ENCODE results near the gene POLA1. TPM values are rescaled to one million over a fixed set of nuclear protein-coding genes. Genes with fewer than 3 reads are reported as not detected.

The POLA1 gene
- total and polyA plus RNA-seq, 12 donors: 2.2 to 11.0 (median 5.9) TPM

- peak in 5 of 7 donors; percentile 20 to 62 (median 35) for DNase-seq
- no peak overlapping the region for H3K4me3 ChIP-seq
- TF ChIP-seq POLR2A (IDR thresholded peaks at IDR 0.05) (no peak), CTCF (IDR thresholded peaks at IDR 0.05) (no peak)
- no peaks in the 10 kb centered on the region for H3K9me3 ChIP-seq (replicated peaks in 1 of 3)
- WGBS, 4 donors: 34 to 77% (median 54%) methylated on average over 2 of the region's 2 CpGs
- intact Hi-C loops (cut with DNase I): no loop called here
- no peaks in the 10 kb centered on the region for H3K27me3 ChIP-seq
- no peaks in the 10 kb centered on the region for H3K4me1 ChIP-seq (replicated peaks in 1 of 2)
- no peaks in the 10 kb centered on the region for H3K36me3 ChIP-seq (replicated peaks in 1 of 2)
- H3K27ac ChIP-seq: no peak overlapping the region
These were observed 134.9 kb downstream of the POLA1 start for GRCh38 chrX:24828600-24828999.

DNA sequence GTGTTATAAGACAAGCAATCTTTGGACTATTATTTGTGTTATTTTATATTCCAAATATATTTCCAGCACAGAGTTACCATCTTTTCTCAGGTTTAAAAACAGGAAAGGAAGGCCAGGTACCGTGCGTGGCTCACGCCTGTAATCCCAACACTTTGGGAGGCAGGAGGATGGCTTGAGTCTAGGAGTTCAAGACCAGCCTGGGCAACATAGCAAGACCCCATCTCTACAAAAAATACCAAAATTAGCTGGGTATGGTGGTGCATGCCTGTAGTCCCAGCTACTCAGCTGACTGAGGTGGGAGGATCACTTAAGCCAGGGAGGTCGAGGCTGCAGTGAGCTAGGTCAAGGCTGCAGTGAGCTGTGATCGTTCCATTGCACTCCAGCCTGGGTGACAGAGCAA lies 140.0 kb downstream of the POLA1 start:
- 78 to 90% (median 80%) methylated on average over 5 of the region's 5 CpGs for WGBS, 4 donors
- intact Hi-C loops (cut with DNase I): loop anchor here in 1 of 2 donors (10.0 kb wide), 1 partner anchor 181 kb away; the partner anchor contains the start of gene ARX
- Histone ChIP-seq H3K9me3 (replicated peaks in 1 of 3) (no peaks in the 10 kb centered on the region), H3K27ac (no peak overlapping the region), H3K4me1 (replicated peaks in 1 of 2) (no peaks in the 10 kb centered on the region), H3K36me3 (replicated peaks in 1 of 2) (no peaks in the 10 kb centered on the region), H3K27me3 (no peaks in the 10 kb centered on the region), H3K4me3 (no peak overlapping the region)
- no peak for TF ChIP-seq CTCF (IDR thresholded peaks at IDR 0.05)
- TF ChIP-seq POLR2A (IDR thresholded peaks at IDR 0.05): no peak
- DNase-seq: no peak

GRCh38 chrX:24837966-24838365 lies 144.2 kb downstream of the POLA1 start:
- Histone ChIP-seq H3K27me3 (no peaks in the 10 kb centered on the region), H3K27ac (no peak overlapping the region), H3K4me1 (replicated peaks in 1 of 2) (peaks cover 0 to 7% of the 10 kb centered on the region in 2 donors), H3K4me3 (no peak overlapping the region), H3K36me3 (replicated peaks in 1 of 2) (no peaks in the 10 kb centered on the region), H3K9me3 (replicated peaks in 1 of 3) (no peaks in the 10 kb centered on the region)
- no peak for DNase-seq
- TF ChIP-seq POLR2A (IDR thresholded peaks at IDR 0.05): no peak
- no peak for TF ChIP-seq CTCF (IDR thresholded peaks at IDR 0.05)
- intact Hi-C loops (cut with DNase I): loop anchor here in 1 of 2 donors (10.0 kb wide), 1 partner anchor 177 kb away; the partner anchor contains the start of gene ARX

- Histone ChIP-seq H3K36me3 (replicated peaks in 1 of 2) (no peaks in the 10 kb centered on the region), H3K4me1 (replicated peaks in 1 of 2) (peaks cover 0 to 7% of the 10 kb centered on the region in 2 donors), H3K27ac (no peak overlapping the region), H3K27me3 (no peaks in the 10 kb centered on the region), H3K4me3 (no peak overlapping the region), H3K9me3 (replicated peaks in 1 of 3) (no peaks in the 10 kb centered on the region)
- DNase-seq: peak in 4 of 7 donors; percentile 9 to 25 (median 20)
- intact Hi-C loops (cut with DNase I): loop anchor here in 1 of 2 donors (10.0 kb wide), 1 partner anchor 176 kb away; the partner anchor contains the start of gene ARX
- WGBS, 4 donors: 25 to 47% (median 38%) methylated on average over 3 of the region's 3 CpGs
- no peak for TF ChIP-seq POLR2A (IDR thresholded peaks at IDR 0.05)
- TF ChIP-seq CTCF (IDR thresholded peaks at IDR 0.05): peak; percentile 36 to 69 (median 45)
These were observed 144.9 kb downstream of the POLA1 start for GRCh38 chrX:24838629-24839028.

Data from adrenal gland (tissue), 12 donors.